Sigmoid colon (tissue), 4 donors: ENCODE results near the gene WBP2.

ENCODE experiments used
- CTCF ChIP-seq, 4 experiments: fragments of 450-650 bp in 3 of 4; fragments of 200-600 bp in 1 of 4; IDR thresholded peaks; one replicate each; pipeline ENCODE4 v1.5.1; 2016 to 2019; ENCODE audit warnings: antibody characterized with exemption in 4 of 4, mild to moderate bottlenecking in 3 of 4, moderate library complexity in 2 of 4
- POLR2A ChIP-seq, 2 donors: fragments of 450-650 bp; IDR thresholded peaks; one replicate each; pipeline ENCODE4 v1.6.1; 2016; ENCODE audit warnings: antibody characterized with exemption in 2 of 2, mild to moderate bottlenecking in 2 of 2, moderate library complexity in 2 of 2
- POLR2AphosphoS5 ChIP-seq, 4 donors: sonication (generic); formaldehyde crosslinking; IDR thresholded peaks; one replicate each; pipeline ENCODE4 v1.6.1; 2017; ENCODE audit warnings: antibody characterized with exemption in 4 of 4

DNA sequence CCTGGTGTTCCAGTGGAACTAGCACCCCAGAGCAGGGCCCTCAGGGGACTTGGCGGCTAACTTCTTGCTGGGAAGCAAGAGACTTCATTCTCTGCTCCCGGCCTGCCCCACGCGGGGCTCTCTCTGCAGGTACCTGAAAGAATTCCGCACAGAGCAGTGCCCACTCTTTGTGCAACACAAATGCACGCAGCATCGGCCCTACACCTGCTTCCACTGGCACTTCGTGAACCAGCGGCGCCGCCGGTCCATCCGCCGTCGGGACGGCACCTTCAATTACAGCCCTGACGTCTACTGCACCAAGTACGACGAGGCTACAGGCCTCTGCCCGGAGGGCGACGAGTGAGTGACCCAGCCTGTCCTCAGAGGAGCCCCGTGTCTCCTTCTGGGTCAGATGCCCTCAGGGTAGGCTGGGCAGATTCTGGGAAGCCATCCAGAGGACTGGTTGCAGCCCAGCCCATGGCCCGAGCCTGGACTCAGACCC is 45.5 kb downstream of the WBP2 start:
- TF ChIP-seq CTCF (IDR thresholded peaks at IDR 0.05) (no peak), POLR2AphosphoS5 (IDR thresholded peaks at IDR 0.05) (no peak), POLR2A (IDR thresholded peaks at IDR 0.05) (no peak)
